HUES64 (cell line): ENCODE data around the gene IGLON5. TPM values are rescaled to one million over a fixed set of nuclear protein-coding genes. Genes with fewer than 3 reads are reported as not detected.

ENCODE experiments used
- H3K27ac ChIP-seq: 2 replicates; pipeline ENCODE4 v1.7.0; 2013; ENCODE audit warnings: low read depth, low read length, inconsistent platforms
- H3K27me3 ChIP-seq: 2 replicates; pipeline ENCODE4 v1.6.1; 2013; ENCODE audit warnings: mild to moderate bottlenecking, low read length; ENCODE audit not compliant: insufficient read depth
- H3K36me3 ChIP-seq: 2 replicates; pipeline ENCODE4 v1.6.1; 2013; ENCODE audit warnings: mild to moderate bottlenecking, low read length; ENCODE audit not compliant: insufficient read depth
- H3K4me1 ChIP-seq: 2 replicates; pipeline ENCODE4 v1.6.1; 2013; ENCODE audit warnings: mild to moderate bottlenecking, low read length, moderate library complexity; ENCODE audit not compliant: insufficient read depth
- H3K4me3 ChIP-seq: 2 replicates; pipeline ENCODE4 v1.5.1; 2013; ENCODE audit warnings: mild to moderate bottlenecking, low read length, moderate library complexity
- H3K9ac ChIP-seq: 2 replicates; pipeline ENCODE4 v1.6.1; 2013; ENCODE audit warnings: mild to moderate bottlenecking, low read depth, low read length
- H3K9me3 ChIP-seq: 2 replicates; pipeline ENCODE4 v1.6.1; 2013; ENCODE audit warnings: low read depth, low read length; ENCODE audit not compliant: insufficient read depth
- WGBS: fragments of 150-250, 120-280 bp; methylation state at CpG from one replicate; pipeline ENCODE4 v1.1.7; 2013; ENCODE audit warnings: missing lambda C conversion rate; 5-methylcytosine and 5-hydroxymethylcytosine counted together
- polyA plus RNA-seq, 2 experiments: library from polyadenylated mRNA; stranded (reverse); fragments of 50-300 nt; gene quantifications; one replicate each; pipeline ENCODE4 v1.2.3, GENCODE V29; 2013

Gene IGLON5
- polyA plus RNA-seq (2013, experiment 1 of 2), result 33.4 TPM
- 49.2 TPM for polyA plus RNA-seq (2013, experiment 2 of 2)

DNA sequence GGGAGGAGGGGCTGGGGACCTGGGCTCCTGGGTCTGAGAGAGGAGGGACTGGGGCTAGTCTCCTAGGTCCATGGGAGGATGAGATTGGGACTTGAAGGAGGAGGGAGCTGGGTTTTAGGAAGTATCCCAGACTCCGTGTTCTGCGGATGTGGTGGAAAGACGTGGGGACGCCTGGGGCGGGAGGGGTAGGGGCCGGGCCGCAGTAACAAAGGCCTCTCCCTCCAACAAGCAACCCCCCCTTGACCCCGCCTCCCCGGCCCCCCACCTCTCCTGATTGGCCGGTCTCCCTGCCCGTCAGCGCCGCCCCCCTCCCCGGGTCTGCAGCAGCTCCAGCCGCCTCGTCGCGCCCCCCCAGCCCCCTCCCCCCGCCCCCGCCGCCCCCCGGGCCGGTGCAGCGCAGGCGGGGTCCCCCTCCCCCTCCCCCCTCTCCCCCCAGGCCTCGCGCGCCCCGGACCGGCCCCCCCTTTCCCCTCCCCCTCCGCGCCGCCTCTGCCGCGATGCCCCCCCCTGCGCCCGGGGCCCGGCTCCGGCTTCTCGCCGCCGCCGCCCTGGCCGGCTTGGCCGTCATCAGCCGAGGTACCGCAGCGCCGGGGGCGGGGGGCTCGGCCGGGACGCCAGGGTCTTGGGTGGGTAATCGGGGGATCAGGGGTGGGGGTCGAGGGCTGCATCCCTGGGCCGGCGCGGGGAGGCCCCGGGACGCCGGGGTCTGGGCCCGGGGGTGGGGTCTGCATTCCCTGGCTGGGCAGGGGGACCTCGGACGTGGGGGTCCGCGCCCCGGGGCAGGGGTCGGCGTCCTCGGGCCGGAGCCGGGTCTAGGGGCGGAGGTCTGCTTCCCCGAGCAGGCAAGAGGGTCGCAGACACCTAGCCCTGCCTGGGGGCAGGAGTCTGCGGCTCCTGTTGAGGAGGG, at the start of gene IGLON5:
TSS of gene IGLON5 (plus strand) at position 294 of the 907 bp plus-strand sequence. CDS start at position 498, 204 bp downstream.
- H3K4me3 ChIP-seq, result peak within 1 kb of the TSS; percentile 60
- peak within 1 kb of the TSS; percentile 44 for H3K9ac ChIP-seq
- no peaks in the 10 kb centered on the region for H3K36me3 ChIP-seq
- H3K4me1 ChIP-seq, result peaks cover 9% of the 10 kb centered on the region
- under 1% methylated on average over 43 of the region's 76 CpGs for WGBS
- 0 out of 2 replicates have a peak, but pooled peaks cover 7% of the 10 kb centered on the region for H3K9me3 ChIP-seq
- no peak within 1 kb of the TSS for H3K27ac ChIP-seq
- peaks cover 3% of the 10 kb centered on the region; the same call in 1 of the 2 replicates for H3K27me3 ChIP-seq

DNA sequence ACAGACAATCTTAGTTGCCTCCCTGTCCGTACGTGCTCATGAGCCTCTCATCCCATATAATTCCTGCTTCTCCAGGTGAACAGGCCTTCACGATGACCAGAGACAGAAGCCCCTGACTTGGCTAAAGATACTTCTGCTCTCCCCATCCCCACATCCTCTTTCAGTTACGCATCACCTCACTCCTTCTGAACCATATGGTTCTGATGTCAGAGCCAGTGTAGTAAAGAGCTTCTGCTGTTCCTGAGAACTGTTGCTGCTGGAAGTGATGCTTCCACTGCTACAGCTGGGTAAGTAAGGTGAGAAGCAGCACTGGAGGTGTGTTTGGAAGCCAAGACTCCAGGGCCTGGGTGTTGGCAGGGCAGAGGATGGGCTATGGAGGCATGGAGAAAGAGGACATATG, 47.6 kb upstream of the IGLON5 start:
- H3K36me3 ChIP-seq, result no peaks in the 10 kb centered on the region
- no peaks in the 10 kb centered on the region for H3K9me3 ChIP-seq
- no peak overlapping the region for H3K27ac ChIP-seq
- no peaks in the 10 kb centered on the region for H3K4me1 ChIP-seq
- H3K4me3 ChIP-seq, result no peak overlapping the region
- H3K27me3 ChIP-seq, result no peaks in the 10 kb centered on the region
- 93% methylated on average over 4 of the region's 4 CpGs for WGBS
- H3K9ac ChIP-seq, result no peak overlapping the region

GRCh38 chr19:51271067-51271466, 40.4 kb upstream of the IGLON5 start:
- H3K27me3 ChIP-seq, result no peaks in the 10 kb centered on the region
- no peak overlapping the region for H3K9ac ChIP-seq
- H3K4me3 ChIP-seq, result no peak overlapping the region
- H3K36me3 ChIP-seq, result no peaks in the 10 kb centered on the region
- H3K9me3 ChIP-seq, result no peaks in the 10 kb centered on the region
- no peaks in the 10 kb centered on the region for H3K4me1 ChIP-seq
- WGBS, result 93% methylated on average over 26 of the region's 26 CpGs
- H3K27ac ChIP-seq, result no peak overlapping the region

GRCh38 chr19:51272183-51272810, 39.1 kb upstream of the IGLON5 start:
- no peak overlapping the region for H3K27ac ChIP-seq
- H3K4me3 ChIP-seq, result no peak overlapping the region
- no peaks in the 10 kb centered on the region for H3K9me3 ChIP-seq
- no peaks in the 10 kb centered on the region for H3K27me3 ChIP-seq
- H3K36me3 ChIP-seq, result no peaks in the 10 kb centered on the region
- 86% methylated on average over 6 of the region's 6 CpGs for WGBS
- H3K4me1 ChIP-seq, result no peaks in the 10 kb centered on the region
- H3K9ac ChIP-seq, result no peak overlapping the region

DNA sequence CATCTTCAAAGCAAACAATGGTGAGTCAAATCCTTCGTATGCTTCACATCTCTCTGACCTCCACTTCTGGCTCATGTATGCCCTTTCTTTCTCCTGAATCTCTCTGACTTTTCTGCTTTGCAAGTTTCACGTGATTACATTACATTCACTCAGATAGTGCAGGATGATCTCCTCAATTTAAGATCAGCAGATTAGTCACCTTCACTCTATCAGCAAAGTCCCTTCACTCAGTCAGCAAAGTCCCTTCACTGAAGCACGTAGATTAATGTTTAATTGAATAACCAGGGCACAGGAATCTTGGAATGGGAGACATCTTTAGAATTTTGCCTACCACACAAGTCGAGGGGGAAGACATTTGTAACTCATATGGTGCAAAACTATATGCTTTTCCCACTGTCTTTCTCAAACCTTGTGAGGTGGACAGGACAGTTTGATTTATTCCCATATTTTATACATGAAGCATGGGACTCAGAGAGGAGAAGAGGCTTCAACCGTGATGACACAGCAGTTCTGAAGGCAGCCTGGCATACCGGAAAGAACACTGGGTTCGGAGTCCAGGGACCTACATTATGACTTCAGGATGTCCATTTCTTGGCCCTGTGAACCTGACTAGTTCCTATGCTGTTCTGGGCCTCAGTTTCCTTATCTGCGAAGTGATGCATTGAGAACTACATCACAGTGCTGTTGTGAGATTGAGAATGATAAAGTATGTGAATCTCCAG, 37.2 kb upstream of the IGLON5 start:
- 94% methylated on average over 8 of the region's 8 CpGs for WGBS
- Histone ChIP-seq H3K9ac (no peak overlapping the region), H3K9me3 (no peaks in the 10 kb centered on the region), H3K36me3 (no peaks in the 10 kb centered on the region), H3K27ac (no peak overlapping the region), H3K27me3 (no peaks in the 10 kb centered on the region), H3K4me1 (no peaks in the 10 kb centered on the region), H3K4me3 (no peak overlapping the region)

GRCh38 chr19:51277112-51277511, 34.3 kb upstream of the IGLON5 start:
- Histone ChIP-seq H3K36me3 (no peaks in the 10 kb centered on the region), H3K4me1 (no peaks in the 10 kb centered on the region)
- WGBS, result 85% methylated on average over 2 of the region's 3 CpGs

GRCh38 chr19:51282335-51282734, 29.1 kb upstream of the IGLON5 start:
- Histone ChIP-seq H3K4me1 (no peaks in the 10 kb centered on the region), H3K4me3 (no peak overlapping the region), H3K36me3 (no peaks in the 10 kb centered on the region), H3K9ac (no peak overlapping the region), H3K27ac (no peak overlapping the region), H3K27me3 (no peaks in the 10 kb centered on the region), H3K9me3 (peaks cover 9% of the 10 kb centered on the region; the same call in 1 of the 2 replicates)
- 91% methylated on average over 4 of the region's 4 CpGs for WGBS

More at GRCh38 chr19:51277112-51277511, 34.3 kb upstream of the IGLON5 start:
- Histone ChIP-seq H3K4me3 (no peak overlapping the region), H3K9me3 (peaks cover 9% of the 10 kb centered on the region; the same call in 1 of the 2 replicates), H3K27me3 (no peaks in the 10 kb centered on the region), H3K9ac (no peak overlapping the region), H3K27ac (no peak overlapping the region)

GRCh38 chr19:51285682-51286081, 25.8 kb upstream of the IGLON5 start:
- Histone ChIP-seq H3K4me3 (no peak overlapping the region), H3K27ac (no peak overlapping the region), H3K27me3 (no peaks in the 10 kb centered on the region), H3K9ac (no peak overlapping the region), H3K9me3 (peaks cover 2% of the 10 kb centered on the region; the same call in 1 of the 2 replicates), H3K4me1 (no peaks in the 10 kb centered on the region), H3K36me3 (no peaks in the 10 kb centered on the region)
- 100% methylated on average over 2 of the region's 3 CpGs for WGBS

GRCh38 chr19:51289635-51290034, 21.8 kb upstream of the IGLON5 start:
- Histone ChIP-seq H3K9ac (no peak overlapping the region), H3K36me3 (no peaks in the 10 kb centered on the region), H3K9me3 (no peaks in the 10 kb centered on the region), H3K4me3 (no peak overlapping the region), H3K4me1 (peaks cover 25% of the 10 kb centered on the region), H3K27me3 (no peaks in the 10 kb centered on the region), H3K27ac (no peak overlapping the region)
- WGBS, result 87% methylated on average over 1 of the region's 1 CpG

- H3K9me3 ChIP-seq, result no peaks in the 10 kb centered on the region
- H3K27ac ChIP-seq, result peak overlapping the region; percentile 75
- peaks cover 40% of the 10 kb centered on the region for H3K4me1 ChIP-seq
- H3K27me3 ChIP-seq, result no peaks in the 10 kb centered on the region
- H3K9ac ChIP-seq, result peak overlapping the region; percentile 15; the same call in 1 of the 2 replicates
- H3K36me3 ChIP-seq, result no peaks in the 10 kb centered on the region
- 16% methylated on average over 11 of the region's 11 CpGs for WGBS
- no peak overlapping the region for H3K4me3 ChIP-seq
Measured at GRCh38 chr19:51292971-51293370, 18.5 kb upstream of the IGLON5 start.
